Measurements from ENCODE around the gene CDK5RAP3.
"Not testable (repeated sequence)": the region's sequence is repeated elsewhere in the genome, so short reads cannot be mapped to it uniquely, and the experiment has no call there.

The CDK5RAP3 gene

DNA sequence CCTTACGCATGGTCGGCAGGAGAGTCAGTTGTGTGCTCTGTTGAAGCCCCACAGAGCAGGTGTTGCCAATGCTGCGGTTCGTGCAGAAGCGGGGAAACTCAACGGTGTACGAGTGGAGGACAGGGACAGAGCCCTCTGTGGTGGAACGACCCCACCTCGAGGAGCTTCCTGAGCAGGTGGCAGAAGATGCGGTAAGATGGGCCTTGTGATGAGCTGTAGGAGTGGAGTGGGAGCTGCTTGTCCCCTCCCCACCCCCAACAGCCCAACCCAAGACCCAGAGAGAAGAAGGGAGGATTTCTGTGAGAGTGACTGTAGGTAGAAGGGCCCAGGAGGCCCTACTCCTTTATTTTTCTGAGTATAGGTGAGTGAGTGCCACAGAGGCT lies 4.9 kb downstream of the CDK5RAP3 start:
- H3K9me3 Mint-ChIP-seq: no peaks in the 10 kb centered on the region
- intact Hi-C loops (cut with micrococcal nuclease): no loop called here
- H3K27me3 Mint-ChIP-seq: no peaks in the 10 kb centered on the region
- H3K4me1 Mint-ChIP-seq (ENCODE audit: low read depth): peaks cover 35% of the 10 kb centered on the region
- no peak overlapping the region for H3K4me3 Mint-ChIP-seq
- no peak overlapping the region for H3K27ac Mint-ChIP-seq
- H3K36me3 Mint-ChIP-seq (ENCODE audit: low read depth): peaks cover 83% of the 10 kb centered on the region

DNA sequence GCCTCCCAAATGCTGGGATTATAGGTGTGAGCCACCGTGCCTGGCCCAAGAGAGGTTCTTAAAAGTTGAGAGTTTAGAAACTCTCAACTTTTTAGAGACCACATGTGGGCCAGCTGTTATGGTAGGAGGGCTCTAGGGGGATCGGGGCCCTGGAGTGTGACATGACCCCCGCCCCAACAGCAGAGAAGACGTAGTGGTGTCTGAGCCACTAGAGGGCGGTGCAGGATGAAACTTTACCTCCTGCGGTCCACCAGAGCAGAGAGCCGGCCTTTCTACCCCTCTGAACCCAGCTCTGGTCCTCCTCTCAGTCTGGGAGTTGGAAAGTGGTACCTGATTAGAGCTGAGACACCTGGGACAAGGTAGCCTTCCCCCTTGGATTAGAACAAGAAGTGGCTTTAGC lies 7.4 kb downstream of the CDK5RAP3 start:
- no peaks in the 10 kb centered on the region for H3K27me3 Mint-ChIP-seq
- intact Hi-C loops (cut with micrococcal nuclease): loop anchor here (1.0 kb wide), 1 partner anchor 40 kb away; no protein-coding TSS in a partner anchor
- peaks cover 50% of the 10 kb centered on the region for H3K4me1 Mint-ChIP-seq (ENCODE audit: low read depth)
- no peak overlapping the region for H3K27ac Mint-ChIP-seq
- no peak overlapping the region for H3K4me3 Mint-ChIP-seq
- peaks cover 98% of the 10 kb centered on the region for H3K36me3 Mint-ChIP-seq (ENCODE audit: low read depth)
- H3K9me3 Mint-ChIP-seq: no peaks in the 10 kb centered on the region

DNA sequence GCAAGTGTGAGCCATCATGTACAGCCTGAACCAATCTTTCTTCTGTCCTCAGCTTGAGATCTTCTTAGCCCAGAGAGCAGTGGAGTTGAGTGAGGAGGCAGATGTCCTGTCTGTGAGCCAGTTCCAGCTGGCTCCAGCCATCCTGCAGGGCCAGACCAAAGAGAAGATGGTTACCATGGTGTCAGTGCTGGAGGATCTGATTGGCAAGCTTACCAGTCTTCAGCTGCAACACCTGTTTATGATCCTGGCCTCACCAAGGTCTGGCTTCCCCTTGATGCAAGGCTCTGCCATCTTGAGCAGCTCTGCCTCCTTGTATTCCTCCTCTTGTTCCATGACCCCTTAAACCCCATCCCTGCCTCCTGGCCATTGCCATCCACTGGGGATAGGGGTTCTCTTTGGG lies 9.6 kb downstream of the CDK5RAP3 start:
- peaks cover 61% of the 10 kb centered on the region for H3K4me1 Mint-ChIP-seq (ENCODE audit: low read depth)

DNA sequence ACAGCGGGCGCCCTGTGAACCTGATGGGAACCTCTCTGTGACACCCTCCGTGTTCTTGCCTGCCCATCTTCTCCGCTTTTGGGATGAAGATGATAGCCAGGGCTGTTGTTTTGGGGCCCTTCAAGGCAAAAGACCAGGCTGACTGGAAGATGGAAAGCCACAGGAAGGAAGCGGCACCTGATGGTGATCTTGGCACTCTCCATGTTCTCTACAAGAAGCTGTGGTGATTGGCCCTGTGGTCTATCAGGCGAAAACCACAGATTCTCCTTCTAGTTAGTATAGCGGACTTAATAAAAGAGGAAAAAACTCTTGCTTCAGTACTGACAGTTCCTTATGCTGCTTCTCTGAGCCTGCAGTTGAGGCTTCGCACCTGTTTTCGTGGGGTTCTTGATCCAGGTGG lies 10.5 kb downstream of the CDK5RAP3 start:
- Mint-ChIP-seq H3K9me3 (no peaks in the 10 kb centered on the region), H3K27ac (peak overlapping the region; percentile 53), H3K36me3 (ENCODE audit: low read depth) (peaks cover 92% of the 10 kb centered on the region), H3K4me3 (no peak overlapping the region), H3K27me3 (no peaks in the 10 kb centered on the region), H3K4me1 (ENCODE audit: low read depth) (peaks cover 61% of the 10 kb centered on the region)
- intact Hi-C loops (cut with micrococcal nuclease): no loop called here

More for the DNA sequence above, 9.6 kb downstream of the CDK5RAP3 start:
- H3K27me3 Mint-ChIP-seq: no peaks in the 10 kb centered on the region
- peak overlapping the region; percentile 46 for H3K4me3 Mint-ChIP-seq
- intact Hi-C loops (cut with micrococcal nuclease): no loop called here
- H3K27ac Mint-ChIP-seq: peak overlapping the region; percentile 53
- no peaks in the 10 kb centered on the region for H3K9me3 Mint-ChIP-seq
- peaks cover 92% of the 10 kb centered on the region for H3K36me3 Mint-ChIP-seq (ENCODE audit: low read depth)

DNA sequence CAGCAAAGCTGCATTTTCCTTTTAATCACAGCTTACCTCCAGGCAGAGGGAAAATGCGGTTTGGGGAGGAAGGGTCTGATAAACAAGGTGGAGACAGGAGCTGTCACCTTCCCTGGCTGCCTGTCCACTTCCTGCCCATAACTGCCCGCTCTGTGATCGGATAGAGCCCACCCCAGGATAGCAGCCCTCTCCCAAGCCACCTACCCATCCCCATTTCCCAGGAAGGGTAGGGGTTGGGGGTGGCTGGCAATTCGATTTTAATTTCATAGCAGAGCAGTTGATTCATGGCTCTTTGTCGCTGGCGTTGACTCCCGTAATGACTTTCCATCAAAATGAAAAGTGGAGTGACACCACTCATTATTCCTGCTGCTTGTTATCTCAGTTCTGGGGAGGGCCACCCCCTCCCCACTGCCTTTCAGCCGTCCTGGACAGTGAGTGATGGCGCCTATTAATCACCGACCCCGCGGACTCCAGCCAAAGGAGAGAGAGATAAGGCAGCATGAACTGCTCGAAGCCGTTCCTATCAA lies 11.2 kb downstream of the CDK5RAP3 start:
- peak overlapping the region; percentile 83 for H3K27ac Mint-ChIP-seq
- intact Hi-C loops (cut with micrococcal nuclease): no loop called here

DNA sequence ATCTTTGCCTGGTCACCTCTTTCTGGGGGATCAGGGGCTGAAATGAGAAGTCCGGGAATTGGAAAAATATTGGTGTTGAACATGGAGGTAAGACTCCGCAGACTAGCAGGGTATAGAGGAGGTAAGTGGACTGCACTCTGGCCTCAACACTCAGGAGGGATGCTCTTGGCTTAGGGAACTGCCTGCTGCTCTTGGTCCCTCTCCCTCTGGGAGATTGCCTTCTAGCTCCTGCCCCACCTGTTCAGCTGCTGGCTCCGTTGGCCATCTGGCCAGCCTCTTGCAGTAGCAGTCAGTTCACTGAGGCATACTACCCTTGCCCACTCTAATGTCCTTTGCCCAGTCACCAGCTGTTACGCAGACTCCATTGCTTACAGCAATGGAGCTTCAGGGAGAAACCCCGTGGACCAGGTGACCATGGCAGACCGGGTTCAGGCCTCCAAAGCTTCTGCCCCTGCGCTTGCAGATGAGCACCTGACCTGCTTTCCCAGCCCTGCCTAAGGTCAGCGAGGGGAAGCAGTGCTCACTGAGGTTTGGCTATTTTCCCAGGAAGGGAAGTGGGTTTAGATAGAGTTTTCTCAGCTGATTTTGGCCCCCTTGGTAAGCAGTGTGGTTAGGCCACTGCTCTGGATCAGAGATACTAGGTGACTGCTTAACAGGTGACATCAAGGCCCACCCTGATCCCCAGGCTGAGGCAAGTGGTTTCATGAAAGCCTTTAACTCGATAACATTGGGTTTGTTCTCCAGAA lies 11.9 kb downstream of the CDK5RAP3 start:
- H3K27ac Mint-ChIP-seq: peak overlapping the region; percentile 83
- intact Hi-C loops (cut with micrococcal nuclease): no loop called here
- H3K9me3 Mint-ChIP-seq: no peaks in the 10 kb centered on the region
- peaks cover 66% of the 10 kb centered on the region for H3K4me1 Mint-ChIP-seq (ENCODE audit: low read depth)
- peak overlapping the region; percentile 46 for H3K4me3 Mint-ChIP-seq
- peaks cover 7% of the 10 kb centered on the region for H3K27me3 Mint-ChIP-seq
- peaks cover 80% of the 10 kb centered on the region for H3K36me3 Mint-ChIP-seq (ENCODE audit: low read depth)

More for the DNA sequence above, 11.2 kb downstream of the CDK5RAP3 start:
- Mint-ChIP-seq H3K4me3 (no peak overlapping the region), H3K27me3 (peaks cover under 1% of the 10 kb centered on the region), H3K36me3 (ENCODE audit: low read depth) (peaks cover 86% of the 10 kb centered on the region), H3K9me3 (no peaks in the 10 kb centered on the region), H3K4me1 (ENCODE audit: low read depth) (peaks cover 64% of the 10 kb centered on the region)

DNA sequence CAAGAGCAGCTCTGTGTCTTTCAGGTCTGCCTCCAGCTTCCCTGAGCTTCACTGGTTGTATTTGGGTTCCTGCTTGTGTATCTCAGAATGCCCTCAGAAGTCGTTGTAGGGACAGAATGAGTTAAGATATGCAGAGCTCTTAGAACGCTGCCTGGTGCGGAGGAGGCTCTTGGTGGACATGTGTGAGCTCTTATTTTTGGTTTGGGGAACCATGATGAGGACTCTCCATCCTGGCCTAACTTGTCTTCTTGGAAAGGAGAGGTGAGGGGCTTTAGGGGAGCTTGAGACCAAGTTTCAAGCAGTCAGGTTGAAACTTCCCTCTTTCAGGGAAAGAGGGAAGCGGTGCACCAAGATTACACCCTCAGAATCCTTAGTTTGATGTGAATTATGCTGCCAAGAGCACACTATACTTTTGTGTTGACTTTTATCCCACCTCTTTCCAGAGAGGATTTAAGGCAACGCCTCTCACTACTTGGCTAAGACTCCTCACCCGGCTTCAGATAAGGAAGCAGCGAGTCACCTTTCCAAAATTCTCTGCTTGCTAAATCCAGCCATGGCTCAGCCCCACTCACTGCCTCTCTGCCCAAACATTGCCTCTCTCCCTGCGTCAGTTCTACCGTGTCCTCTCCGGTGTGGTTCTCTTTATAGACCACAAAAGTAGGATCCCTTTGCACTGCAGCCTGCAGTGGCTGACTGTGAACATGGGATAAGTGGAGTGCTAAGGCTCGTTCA lies 12.7 kb downstream of the CDK5RAP3 start:
- H3K27ac Mint-ChIP-seq: peak overlapping the region; percentile 83
- peaks cover 71% of the 10 kb centered on the region for H3K36me3 Mint-ChIP-seq (ENCODE audit: low read depth)
- peaks cover 66% of the 10 kb centered on the region for H3K4me1 Mint-ChIP-seq (ENCODE audit: low read depth)

DNA sequence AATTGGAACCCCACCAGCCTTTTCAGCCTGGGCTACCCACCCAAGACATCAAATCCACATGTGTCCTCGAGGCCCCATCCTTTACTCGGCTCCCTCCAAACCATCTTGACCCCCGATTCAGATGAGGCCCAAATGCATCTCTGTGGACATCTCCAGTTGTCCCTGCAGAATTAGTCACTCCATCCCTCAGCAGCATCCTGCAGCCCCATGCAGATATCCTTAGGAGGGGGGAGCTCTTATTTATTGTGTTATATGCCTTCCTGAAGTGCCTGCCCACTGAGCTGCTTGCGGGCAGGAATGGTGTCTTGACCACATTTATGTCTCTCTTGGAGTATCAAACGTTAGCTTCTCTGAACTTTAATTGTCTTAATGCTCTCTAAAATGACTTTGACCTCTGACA lies 15.6 kb downstream of the CDK5RAP3 start:
- no peak overlapping the region for H3K4me3 Mint-ChIP-seq
- intact Hi-C loops (cut with micrococcal nuclease): no loop called here
- no peaks in the 10 kb centered on the region for H3K9me3 Mint-ChIP-seq
- peaks cover 43% of the 10 kb centered on the region for H3K36me3 Mint-ChIP-seq (ENCODE audit: low read depth)
- peaks cover 40% of the 10 kb centered on the region for H3K4me1 Mint-ChIP-seq (ENCODE audit: low read depth)
- H3K27ac Mint-ChIP-seq: no peak overlapping the region
- H3K27me3 Mint-ChIP-seq: peaks cover 15% of the 10 kb centered on the region

More for the DNA sequence above, 12.7 kb downstream of the CDK5RAP3 start:
- Mint-ChIP-seq H3K27me3 (peaks cover 9% of the 10 kb centered on the region), H3K4me3 (peak overlapping the region; percentile 34), H3K9me3 (no peaks in the 10 kb centered on the region)
- intact Hi-C loops (cut with micrococcal nuclease): no loop called here

DNA sequence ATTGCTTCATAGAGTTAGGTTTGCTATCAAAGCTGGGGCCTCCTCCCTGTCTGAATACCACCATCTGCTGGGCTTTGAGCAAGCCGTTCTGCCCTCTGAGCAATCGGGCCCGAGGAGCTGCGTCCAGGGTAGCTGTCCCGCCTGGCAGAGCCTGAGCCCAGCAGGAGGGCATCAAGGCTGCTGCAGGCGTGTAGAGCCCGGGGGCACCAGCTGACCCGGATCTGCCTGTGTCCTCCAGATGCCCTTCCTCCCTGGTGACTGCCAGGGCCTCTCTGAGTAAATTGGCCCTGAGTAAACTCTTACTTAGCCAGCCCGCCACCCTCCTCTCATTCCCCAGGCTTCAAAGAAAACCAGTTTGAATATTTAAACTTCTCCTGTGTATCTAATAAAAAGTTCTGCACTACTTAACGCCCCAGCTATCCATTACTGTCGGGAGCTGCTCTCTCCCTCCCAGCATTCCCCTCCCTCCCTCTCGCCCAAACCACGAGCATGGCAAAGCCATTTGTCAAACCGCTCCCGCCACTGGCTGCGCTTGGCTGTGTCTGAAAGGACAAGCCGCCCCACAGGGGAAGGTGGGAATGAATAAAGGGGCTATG lies 16.4 kb downstream of the CDK5RAP3 start:
- peak overlapping the region; percentile 63 for H3K27ac Mint-ChIP-seq
- H3K36me3 Mint-ChIP-seq (ENCODE audit: low read depth): peaks cover 34% of the 10 kb centered on the region
- H3K27me3 Mint-ChIP-seq: peaks cover 15% of the 10 kb centered on the region

DNA sequence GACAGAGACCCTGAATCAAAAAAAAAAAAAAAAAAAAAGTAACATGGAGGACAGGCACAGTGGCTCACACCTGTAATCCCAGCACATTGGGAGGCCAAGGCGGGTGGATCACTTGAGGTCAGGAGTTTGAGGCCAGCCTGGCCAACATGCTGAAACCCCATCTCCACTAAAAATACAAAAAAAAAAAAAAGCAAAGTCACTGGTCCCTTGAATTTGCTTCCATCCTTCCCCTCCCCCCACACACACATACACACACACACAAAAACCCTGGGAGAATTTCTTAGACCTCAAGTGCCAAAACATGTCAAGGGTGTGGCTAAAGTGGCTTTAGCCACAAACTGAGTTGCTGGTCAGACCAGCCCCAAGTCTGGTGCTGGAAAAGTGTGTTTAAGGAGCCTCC lies 17.5 kb downstream of the CDK5RAP3 start:
- H3K9me3 Mint-ChIP-seq; H3K4me3 Mint-ChIP-seq; intact Hi-C loops (cut with micrococcal nuclease); H3K27ac Mint-ChIP-seq: not testable (repeated sequence)
- H3K27me3 Mint-ChIP-seq: peaks cover 15% of the 10 kb centered on the region
- H3K36me3 Mint-ChIP-seq (ENCODE audit: low read depth): peaks cover 26% of the 10 kb centered on the region
- H3K4me1 Mint-ChIP-seq (ENCODE audit: low read depth): peaks cover 21% of the 10 kb centered on the region

More for the DNA sequence above, 16.4 kb downstream of the CDK5RAP3 start:
- intact Hi-C loops (cut with micrococcal nuclease): no loop called here
- H3K9me3 Mint-ChIP-seq: no peaks in the 10 kb centered on the region
- peaks cover 32% of the 10 kb centered on the region for H3K4me1 Mint-ChIP-seq (ENCODE audit: low read depth)
- H3K4me3 Mint-ChIP-seq: no peak overlapping the region

DNA sequence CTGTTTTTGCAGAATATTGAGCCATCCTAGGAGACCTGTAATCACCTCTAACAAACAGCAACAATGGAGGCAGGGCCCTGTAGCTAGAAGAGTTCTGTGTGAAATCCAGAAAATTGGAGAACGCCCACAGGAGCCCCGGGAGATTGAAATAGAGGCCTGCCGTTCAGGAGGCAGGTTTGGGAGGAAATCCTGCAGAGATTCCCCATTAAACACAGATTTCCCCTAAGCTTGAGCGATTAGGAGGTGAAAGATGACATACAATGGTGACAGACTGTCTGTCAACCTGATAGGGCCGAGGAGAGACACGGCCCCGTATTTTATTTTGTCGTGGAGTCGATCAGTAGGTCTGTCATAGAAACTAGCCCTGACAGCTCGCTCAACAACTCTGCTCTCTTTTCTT lies 18.2 kb downstream of the CDK5RAP3 start:
- Mint-ChIP-seq H3K4me1 (ENCODE audit: low read depth) (peaks cover 14% of the 10 kb centered on the region), H3K4me3 (no peak overlapping the region), H3K27ac (peak overlapping the region; percentile 32), H3K36me3 (ENCODE audit: low read depth) (peaks cover 20% of the 10 kb centered on the region), H3K27me3 (peaks cover 15% of the 10 kb centered on the region), H3K9me3 (no peaks in the 10 kb centered on the region)
- intact Hi-C loops (cut with micrococcal nuclease): no loop called here

DNA sequence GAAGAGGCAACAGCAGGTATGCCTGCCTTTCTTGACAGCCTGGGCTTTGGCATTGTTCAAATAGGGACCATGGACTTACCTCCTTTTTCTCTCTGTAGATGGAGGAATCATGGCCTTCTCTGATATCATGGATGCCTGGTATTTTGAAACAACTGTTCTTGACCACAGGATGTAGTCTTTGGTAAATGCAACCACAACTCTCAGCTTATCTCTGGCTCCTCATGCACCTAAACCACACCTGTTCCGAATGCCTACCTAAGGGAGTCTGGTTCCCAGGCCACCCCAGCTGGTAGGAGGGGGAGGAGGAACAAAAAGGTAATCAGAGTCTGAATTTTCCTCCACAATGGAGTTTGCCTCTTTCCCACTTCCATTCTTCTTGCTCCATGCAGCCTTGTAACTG lies 18.8 kb downstream of the CDK5RAP3 start:
- peak overlapping the region; percentile 32 for H3K27ac Mint-ChIP-seq
- no peaks in the 10 kb centered on the region for H3K9me3 Mint-ChIP-seq
- peaks cover 15% of the 10 kb centered on the region for H3K27me3 Mint-ChIP-seq
- no peak overlapping the region for H3K4me3 Mint-ChIP-seq
- peaks cover 10% of the 10 kb centered on the region for H3K4me1 Mint-ChIP-seq (ENCODE audit: low read depth)
- peaks cover 18% of the 10 kb centered on the region for H3K36me3 Mint-ChIP-seq (ENCODE audit: low read depth)
- intact Hi-C loops (cut with micrococcal nuclease): no loop called here

DNA sequence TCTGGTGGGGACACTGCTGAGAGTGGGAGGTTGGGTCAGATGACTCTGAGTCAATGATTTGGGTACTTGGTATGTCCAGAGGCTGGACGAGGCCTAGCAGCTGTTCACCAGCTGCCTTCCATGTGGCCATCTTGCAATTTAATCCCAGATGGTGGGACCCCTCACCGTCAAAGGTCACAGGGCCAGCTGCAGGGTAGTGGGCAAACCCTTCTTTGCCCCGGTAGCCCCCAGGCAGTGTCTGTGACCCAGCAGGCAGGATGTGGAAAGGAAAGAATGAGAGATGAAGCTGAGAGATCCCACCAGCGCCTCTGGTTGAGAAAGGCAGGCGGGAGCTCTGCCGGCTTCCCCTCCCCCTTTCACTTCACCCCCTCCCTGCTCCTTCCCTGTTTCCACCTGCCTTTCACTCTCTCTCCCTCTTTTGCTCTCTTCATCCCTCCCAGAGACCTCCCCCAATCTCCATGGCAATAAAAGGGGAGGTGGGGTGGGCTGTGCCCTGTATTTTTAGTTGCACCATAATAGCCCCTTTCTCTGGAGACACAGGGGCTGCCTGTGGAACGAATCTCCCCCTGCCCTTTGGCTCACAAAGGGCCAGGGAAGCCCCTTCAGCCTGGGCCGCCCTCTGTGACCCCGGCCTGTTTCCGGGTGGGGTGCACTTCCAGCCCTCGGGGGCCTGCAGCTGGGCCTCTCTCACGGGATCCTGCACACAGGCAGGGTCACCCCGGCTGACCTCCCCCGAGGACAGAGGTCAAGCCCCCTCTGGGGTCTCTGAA lies 20.2 kb downstream of the CDK5RAP3 start:
- Mint-ChIP-seq H3K4me3 (no peak overlapping the region), H3K36me3 (ENCODE audit: low read depth) (peaks cover 5% of the 10 kb centered on the region), H3K4me1 (ENCODE audit: low read depth) (peaks cover 15% of the 10 kb centered on the region), H3K27ac (peak overlapping the region; percentile 49), H3K27me3 (peaks cover 15% of the 10 kb centered on the region), H3K9me3 (no peaks in the 10 kb centered on the region)
- intact Hi-C loops (cut with micrococcal nuclease): no loop called here
